ENCODE data around the gene SEC22B.
"Not testable (repeated sequence)": the region's sequence is repeated elsewhere in the genome, so short reads cannot be mapped to it uniquely, and the experiment has no call there.

The SEC22B gene

DNA sequence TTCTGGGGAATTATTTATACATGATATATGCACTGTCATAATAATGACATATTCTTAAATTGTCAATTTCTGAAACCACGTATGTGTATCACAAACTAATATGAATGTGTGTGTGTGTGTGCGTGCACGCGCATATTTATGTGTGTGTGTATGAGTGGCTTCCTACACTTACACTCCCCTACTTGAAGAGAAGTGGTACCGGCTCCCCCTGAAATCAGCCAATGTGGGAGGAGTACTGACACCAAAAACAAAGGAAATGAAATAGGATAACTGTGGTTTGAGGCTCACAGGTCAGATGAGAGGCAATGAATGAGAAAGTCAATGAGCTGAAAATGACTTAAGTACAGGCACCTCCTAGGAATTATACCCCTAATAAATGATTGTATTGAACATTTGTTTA, 64.1 kb downstream of the SEC22B start:
- DNase-seq = not testable (repeated sequence)

DNA sequence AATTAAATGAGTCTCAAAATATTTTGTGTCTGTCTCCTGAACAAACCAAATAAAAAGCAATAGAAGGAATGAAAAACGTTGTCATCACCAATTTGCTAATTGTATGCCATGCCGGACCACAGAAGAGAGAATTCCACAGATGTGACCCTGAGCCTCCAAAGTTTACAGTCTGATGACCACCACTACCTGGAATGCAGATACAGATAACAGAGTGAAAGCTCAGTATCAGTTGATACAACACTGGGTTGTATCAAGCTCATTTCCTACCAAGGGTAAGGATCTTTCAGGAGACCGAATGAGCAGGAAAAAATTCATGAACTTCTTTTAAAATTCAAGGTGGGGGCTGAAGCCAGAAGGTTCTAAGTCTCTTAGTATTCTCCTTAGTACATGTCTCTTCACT, 64.5 kb downstream of the SEC22B start:
- not testable (repeated sequence) for DNase-seq

DNA sequence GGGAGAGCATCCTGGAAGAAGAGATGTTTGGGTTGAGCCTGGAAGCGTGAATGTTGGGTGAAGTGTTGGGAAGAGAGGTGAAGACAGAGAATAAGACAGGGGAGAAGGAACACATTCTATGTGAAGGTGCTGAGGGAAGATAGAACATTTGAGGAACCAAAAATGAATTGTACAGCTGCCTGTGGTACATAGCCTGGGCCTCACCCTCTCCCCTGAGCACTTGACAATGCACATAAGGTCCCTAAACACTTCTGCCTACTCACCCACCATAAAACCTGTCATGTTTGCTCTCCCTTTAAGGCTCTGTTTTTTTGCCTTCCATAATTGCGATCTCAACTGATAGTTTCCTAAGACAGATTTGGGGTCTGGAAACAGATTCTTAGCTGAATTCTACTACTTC, 65.3 kb downstream of the SEC22B start:
- not testable (repeated sequence) for DNase-seq

DNA sequence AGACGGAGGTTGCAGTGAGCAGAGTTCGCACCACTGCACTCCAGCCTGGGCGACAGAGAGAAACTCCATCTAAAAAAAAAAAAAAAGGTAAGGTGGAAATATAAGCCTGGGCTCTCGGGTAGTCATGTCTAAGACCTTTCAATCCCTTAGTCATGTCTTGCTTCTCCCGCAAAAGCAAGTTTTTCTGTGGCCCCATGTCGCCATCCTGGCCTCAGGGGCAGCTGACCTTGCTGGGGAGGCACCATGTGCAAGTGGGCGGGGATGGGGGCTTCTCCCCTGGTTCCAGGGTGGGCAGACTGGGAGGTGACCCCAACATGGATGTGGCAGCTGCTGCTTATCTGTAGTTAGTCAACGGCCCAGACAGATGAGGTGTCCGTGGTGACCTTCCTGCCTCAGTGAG, 66.7 kb downstream of the SEC22B start:
- DNase-seq = not testable (repeated sequence)

DNA sequence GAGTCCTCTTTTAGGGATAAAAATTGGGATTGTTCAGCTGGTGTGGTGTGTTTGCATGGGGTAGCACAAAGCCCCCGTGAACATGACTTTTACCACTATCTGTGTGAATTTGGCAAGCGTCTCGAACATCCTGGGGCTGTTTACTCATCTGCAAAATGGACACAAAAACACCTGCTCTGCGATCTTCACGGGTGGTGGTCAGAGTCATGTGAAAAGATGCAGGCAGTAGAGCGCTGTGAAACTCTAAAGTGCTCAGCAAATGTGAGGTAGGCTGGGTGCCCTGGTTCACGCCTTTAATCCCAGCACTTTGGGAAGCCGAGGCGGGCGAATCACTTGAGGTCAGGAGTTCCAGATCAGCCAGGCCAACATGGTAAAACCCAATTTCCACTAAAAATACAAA, 67.1 kb downstream of the SEC22B start:
- DNase-seq = not testable (repeated sequence)

DNA sequence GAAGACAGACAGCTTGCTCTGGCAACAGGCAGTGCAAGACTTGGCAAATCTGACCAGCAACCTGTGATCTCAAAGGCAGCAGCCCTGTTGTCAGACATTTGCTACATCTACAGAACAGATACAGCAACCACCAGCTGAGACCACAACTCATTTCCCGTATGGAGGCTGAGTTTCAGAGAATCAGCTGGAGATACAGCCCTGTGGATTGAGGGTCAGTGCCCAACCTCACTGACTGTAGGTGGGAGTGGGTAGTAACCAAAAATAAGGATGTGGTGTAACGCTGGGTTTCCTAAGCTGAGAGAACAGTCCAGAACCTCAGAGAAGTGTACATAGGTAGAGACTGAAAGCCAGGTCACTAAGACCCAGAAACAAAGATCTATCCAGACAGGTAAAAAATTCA, 71.0 kb downstream of the SEC22B start:
- not testable (repeated sequence) for DNase-seq

DNA sequence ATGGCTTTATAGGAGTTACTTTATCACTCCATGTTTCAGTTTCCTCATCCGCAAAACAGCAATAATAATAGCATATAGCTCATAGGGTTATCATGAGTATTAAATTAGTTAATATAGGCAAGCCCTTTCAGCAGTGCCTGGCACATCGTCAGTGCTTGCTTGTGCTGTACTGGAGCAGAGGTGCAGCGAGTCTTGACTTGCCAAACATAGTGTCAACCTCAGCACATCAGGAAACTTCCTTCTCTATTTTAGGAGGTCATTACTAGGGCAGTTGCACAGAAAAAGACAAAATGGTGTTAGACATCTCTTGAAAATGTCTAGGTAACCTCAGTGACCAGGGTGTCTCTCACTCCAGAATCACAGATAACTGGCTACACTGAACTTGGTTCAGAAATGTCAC, 72.6 kb downstream of the SEC22B start:
- DNase-seq = not testable (repeated sequence)

DNA sequence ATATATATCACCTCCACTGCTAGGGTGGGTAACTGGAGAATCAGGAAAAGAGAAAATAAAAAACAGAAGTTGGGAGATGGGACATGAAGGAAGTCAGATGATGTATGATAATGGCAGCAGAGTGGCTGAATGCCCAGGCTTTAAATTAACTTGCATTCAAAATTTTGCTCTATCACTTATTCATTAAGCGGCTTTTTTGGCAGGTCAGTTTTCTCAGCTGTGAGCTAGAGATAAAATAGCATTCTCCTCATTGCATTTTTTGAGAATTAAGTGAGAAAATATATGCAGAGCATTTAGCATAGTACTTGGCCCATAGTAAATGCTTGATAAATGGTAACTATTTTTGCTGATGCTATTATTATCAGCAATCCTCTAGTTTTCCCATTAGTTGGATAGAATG, 74.7 kb downstream of the SEC22B start:
- not testable (repeated sequence) for DNase-seq

All from stimulated activated naive CD4-positive, alpha-beta T cell (primary cell).